ENCODE measurements around the gene DBI. TPM values are rescaled to one million over a fixed set of nuclear protein-coding genes. Genes with fewer than 3 reads are reported as not detected.

The DBI gene
- total and polyA plus RNA-seq, 2 of the 8 experiments (the other 6 are each of a cell fraction or from before 2014, with no cell fraction given): 180 to 212 TPM

- H3K56ac ChIP-seq (replicated peaks; ENCODE audit: insufficient read length, low read depth, low read length): no peak overlapping the region
- H3K18ac ChIP-seq (ENCODE audit: extremely low read depth, low read length): no peak overlapping the region
- H2AFZ ChIP-seq (ENCODE audit: low read length): no peak overlapping the region
- ChIA-PET POLR2A (ENCODE audit: partially characterized antibody) (interaction anchor here (1.6 kb wide), 1 partner anchor 33 kb away, joined by 4 read pairs; no protein-coding TSS in a partner anchor), CTCF (ENCODE audit: partially characterized antibody) (interaction anchor here (0.7 to 21.3 kb wide), 12 partner anchors 24 to 250 kb away, joined by 3 to 411 read pairs (median 6); no protein-coding TSS in a partner anchor)
- no peak overlapping the region for H2BK5ac ChIP-seq (ENCODE audit: low read depth, low read length)
- no peak overlapping the region for H3K4ac ChIP-seq (replicated peaks; ENCODE audit: insufficient read length, low read depth, low read length)
- H3K79me2 ChIP-seq (ENCODE audit: control insufficient read depth in 1 of 2, insufficient read depth in 2 of 2, low read length in 2 of 2): no peaks in the 10 kb centered on the region
- TF ChIP-seq BCL11A (IDR thresholded peaks at IDR 0.05; ENCODE audit: low read depth in 2 of 2, low read length in 2 of 2): no peak
- no peak for TF ChIP-seq BACH1 (IDR thresholded peaks at IDR 0.05; ENCODE audit: low read length)
- TF ChIP-seq E2F6 (IDR thresholded peaks at IDR 0.05): no peak
- no peak for TF ChIP-seq POLR2AphosphoS5 (IDR thresholded peaks at IDR 0.05; ENCODE audit: low read depth, low read length)
- TF ChIP-seq GABPA (IDR thresholded peaks at IDR 0.05; ENCODE audit: borderline replicate concordance, insufficient read depth, low read length): no peak
- TF ChIP-seq KDM5A (IDR thresholded peaks at IDR 0.05; ENCODE audit: low read length): no peak
- TF ChIP-seq SP4 (IDR thresholded peaks at IDR 0.05; ENCODE audit: low read length): no peak
- H2BK15ac ChIP-seq (ENCODE audit: low read length): no peak overlapping the region
- DNase-seq (ENCODE audit: low read depth in 1 of 2, low spot score in 2 of 2) (no peak), FAIRE-seq (no peak)
- no peak overlapping the region for H3K23ac ChIP-seq (ENCODE audit: insufficient read length)
- no peak overlapping the region for H2BK20ac ChIP-seq (ENCODE audit: low read length)
- H3K23me2 ChIP-seq (ENCODE audit: low read depth, low read length): no peaks in the 10 kb centered on the region
- H3K9me3 ChIP-seq (ENCODE audit: insufficient read depth in 2 of 2, low read depth in 1 of 2, low read length in 1 of 2): no peaks in the 10 kb centered on the region
- no peaks in the 10 kb centered on the region for H3K4me1 ChIP-seq (replicated peaks in 1 of 4; ENCODE audit: control insufficient read depth in 3 of 4, insufficient read depth in 4 of 4, low read length in 3 of 4)
- H3K79me1 ChIP-seq (ENCODE audit: low read depth, low read length): no peaks in the 10 kb centered on the region
- no peak overlapping the region for H2AK5ac ChIP-seq (ENCODE audit: low read depth, low read length)
- H4K91ac ChIP-seq (replicated peaks; ENCODE audit: insufficient read length, low read length): no peak overlapping the region
- 81% methylated on average over 4 of the region's 4 CpGs; no CpG with 5 or more reads in 1 of the 2 experiments for WGBS, 2 experiments (ENCODE audit: extremely low coverage in 1 of 2, insufficient coverage in 1 of 2, insufficient read length in 1 of 2, insufficient replicate concordance in 2 of 2, low coverage in 1 of 2, low lambda C conversion rate in 2 of 2, missing lambda C conversion rate in 1 of 2)
- no peak overlapping the region for H2BK120ac ChIP-seq (replicated peaks; ENCODE audit: low read depth, low read length)
- H3K27ac ChIP-seq (ENCODE audit: low read depth, low read length): no peak overlapping the region
- H4K20me1 ChIP-seq (replicated peaks in 1 of 2; ENCODE audit: control insufficient read depth in 1 of 2, insufficient read depth in 2 of 2, low read length in 2 of 2): no peaks in the 10 kb centered on the region
- no peaks in the 10 kb centered on the region for H3K36me3 ChIP-seq (ENCODE audit: control insufficient read depth in 2 of 4, insufficient read depth in 4 of 4, low read length in 3 of 4)
- H4K5ac ChIP-seq (ENCODE audit: insufficient read length, low read depth, low read length): no peak overlapping the region
- H3K27me3 ChIP-seq (replicated peaks in 1 of 4; ENCODE audit: control insufficient read depth in 3 of 4, extremely low read depth in 1 of 4, insufficient read depth in 3 of 4, low read length in 3 of 4): no peaks in the 10 kb centered on the region
- no peak overlapping the region for H3K4me3 ChIP-seq (ENCODE audit: extremely low read depth in 1 of 4, insufficient read depth in 2 of 4, low read depth in 3 of 4, low read length in 4 of 4)
- H4K8ac ChIP-seq (ENCODE audit: extremely low read depth, insufficient read depth, low read length): no peak overlapping the region
- no peak overlapping the region for H3K4me2 ChIP-seq (ENCODE audit: insufficient read depth in 1 of 2, low read depth in 2 of 2, low read length in 2 of 2)
- no peak overlapping the region for H3K14ac ChIP-seq (ENCODE audit: insufficient read length)
- H3K9ac ChIP-seq (replicated peaks in 1 of 4; ENCODE audit: extremely low read depth in 1 of 4, low read depth in 3 of 4, low read length in 3 of 4): no peak overlapping the region
- H2BK12ac ChIP-seq (ENCODE audit: low read depth, low read length): no peak overlapping the region
Observed at GRCh38 chr2:119409506-119409905, 42.7 kb downstream of the DBI start.
